Panc1 (cell line): ENCODE measurements around the gene WDR5B.
A peak's percentile ranks its signal among the peaks of the same experiment; 100 is the strongest.

Experiments used
- CTCF ChIP-seq: fragments of 450-650 bp; IDR thresholded peaks from 2 replicates; pipeline ENCODE4 v1.5.1; 2017; ENCODE audit warnings: mild to moderate bottlenecking
- REST ChIP-seq, 2 experiments: IDR thresholded peaks; 2 replicates each; pipeline ENCODE4 v1.6.1; 2011 to 2012; ENCODE audit warnings: low read depth in 2 of 2, control low read depth in 1 of 2, low read length in 1 of 2, mild to moderate bottlenecking in 1 of 2, moderate library complexity in 1 of 2; ENCODE audit not compliant: insufficient read depth in 1 of 2

- TF ChIP-seq CTCF (peak; percentile 95), REST (IDR thresholded peaks at IDR 0.05; ENCODE audit: insufficient read depth in 1 of 2, low read depth in 2 of 2, low read length in 1 of 2) (peak in 1 of 2 experiments; percentile 71; a peak in 1 of 4 replicates)
Measured at GRCh38 chr3:122383771-122384697, 31.8 kb downstream of the WDR5B start, which contains the start of gene FAM162A.
